Left colon (tissue), 2 donors: ENCODE data around the gene CHRNA9. TPM values are rescaled to one million over a fixed set of nuclear protein-coding genes. Genes with fewer than 3 reads are reported as not detected.
"Not testable (repeated sequence)": the region's sequence is repeated elsewhere in the genome, so short reads cannot be mapped to it uniquely, and the experiment has no call there.

Experiments used
- ATAC-seq: fragments of 200-7000 bp; cut with Tn5 transposase; one replicate; pipeline ENCODE4 v1.9.1; 2020; ENCODE audit warnings: mild to moderate bottlenecking, moderate library complexity
- DNase-seq, 2 donors: peaks; one replicate each; pipeline ENCODE4 v3.0.0-alpha.2; 2020
- intact Hi-C, 2 donors: fragments of 100-400 bp; cut with DNase I in 1 of 2; cut with micrococcal nuclease in 1 of 2; formaldehyde crosslinking; loops; one replicate each; pipeline versions ENCODE4 v1.11.2 to v1.14.0; 2022; cut with DNase I, micrococcal nuclease
- total RNA-seq, 2 donors: library from RNA; stranded (reverse); fragmentation: NEBNext Ultra II Directional; extraction: Animal tissue kit (Norgen Biotek cat#: 25700); gene quantifications; one replicate each; pipeline ENCODE4 v1.2.1, GENCODE V29; 2021
- donor health status: DM: no; HTN: no; CAD: no.
- donor health status: DM: yes; HTN: yes; CAD: no.

The CHRNA9 gene
- total RNA-seq, 2 donors from 2014 or later, result not detected

DNA sequence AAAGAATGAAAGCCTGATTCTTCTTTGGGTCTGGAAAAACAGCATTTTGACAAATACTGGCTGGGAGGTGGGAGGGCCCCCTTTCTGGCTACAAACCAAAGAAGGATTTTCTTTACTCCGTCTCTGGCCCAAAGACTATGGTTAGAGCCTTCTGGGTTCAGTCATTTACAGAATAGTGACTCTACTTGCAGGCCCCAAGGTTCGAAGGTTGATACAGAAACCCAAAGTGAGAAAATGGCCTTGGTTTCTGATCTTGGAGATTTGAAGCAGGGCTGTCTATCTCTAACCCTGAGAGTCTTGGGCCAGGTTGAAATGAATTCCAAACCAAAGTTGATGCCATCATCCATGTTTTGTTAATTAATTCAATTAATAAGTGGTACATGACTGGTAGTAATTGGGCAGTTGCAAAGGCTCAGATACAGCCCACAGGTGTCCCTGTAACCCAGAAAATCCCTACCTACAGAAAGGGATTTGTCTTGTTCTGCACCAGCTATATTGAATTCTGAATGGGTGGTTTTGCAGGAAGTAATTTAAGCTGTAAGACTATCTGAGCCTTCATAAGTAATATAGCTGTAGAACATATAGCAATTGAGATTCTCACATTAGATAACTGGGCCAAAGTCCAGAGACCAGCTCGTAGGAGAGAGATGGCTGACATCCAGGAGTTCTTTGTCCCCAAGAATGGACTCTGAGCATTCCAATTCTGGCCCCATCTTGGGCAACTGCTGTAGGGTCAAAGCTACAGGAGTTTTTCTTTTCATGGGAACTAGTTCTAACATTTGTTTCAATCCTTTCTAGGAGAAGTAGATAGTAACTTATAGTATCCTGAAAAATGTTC lies 34.5 kb downstream of the CHRNA9 start:
- intact Hi-C loops, result no loop called here
- DNase-seq (peak; percentile 47 to 77), ATAC-seq (peak; percentile 92)

GRCh38 chr4:40372651-40373050 lies 37.5 kb downstream of the CHRNA9 start:
- no peak for ATAC-seq
- intact Hi-C loops, result no loop called here
- DNase-seq, result no peak

DNA sequence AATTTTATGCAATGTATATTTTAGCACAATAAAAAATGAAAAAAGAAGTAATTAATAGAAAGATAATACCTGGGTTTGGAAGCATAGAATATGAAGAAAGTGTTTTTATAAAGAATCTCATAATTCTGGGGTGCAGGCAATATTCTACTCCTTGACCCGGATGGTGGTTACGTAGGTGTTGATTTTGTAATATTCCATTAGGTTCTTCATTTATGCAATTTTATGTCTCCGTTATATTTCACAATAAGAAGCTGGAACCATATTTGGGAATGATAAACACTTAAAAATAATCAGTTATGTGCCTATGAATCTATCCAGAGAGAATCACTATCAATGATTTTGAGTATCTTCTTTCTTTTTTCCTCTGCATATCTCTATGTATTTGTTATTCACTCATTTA lies 38.5 kb downstream of the CHRNA9 start:
- intact Hi-C loops, result no loop called here
- DNase-seq, result no peak

GRCh38 chr4:40375095-40375494 lies 40.0 kb downstream of the CHRNA9 start:
- intact Hi-C loops, result no loop called here
- ATAC-seq, result no peak
- no peak for DNase-seq

More for the DNA sequence above, 38.5 kb downstream of the CHRNA9 start:
- no peak for ATAC-seq

DNA sequence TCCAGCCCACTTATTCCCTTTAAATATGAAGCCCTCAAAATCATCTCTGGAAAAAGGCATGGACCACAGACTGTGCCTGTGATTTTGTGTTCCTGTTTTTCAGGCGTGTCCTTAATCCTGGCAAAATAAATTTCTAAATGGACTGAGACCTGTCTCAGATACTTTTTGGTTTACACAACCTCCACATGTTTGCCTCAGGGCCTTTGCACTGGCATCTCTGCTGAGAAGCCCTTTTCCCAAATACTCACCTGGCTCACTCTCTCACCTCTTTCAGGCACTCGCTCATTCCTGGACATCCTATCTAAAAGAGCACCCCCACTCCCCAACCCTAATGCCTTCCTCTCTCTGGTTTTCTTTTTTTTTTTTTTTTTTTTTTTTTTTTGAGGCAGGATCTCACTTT lies 40.5 kb downstream of the CHRNA9 start:
- intact Hi-C loops, result no loop called here
- no peak for ATAC-seq
- DNase-seq, result no peak

DNA sequence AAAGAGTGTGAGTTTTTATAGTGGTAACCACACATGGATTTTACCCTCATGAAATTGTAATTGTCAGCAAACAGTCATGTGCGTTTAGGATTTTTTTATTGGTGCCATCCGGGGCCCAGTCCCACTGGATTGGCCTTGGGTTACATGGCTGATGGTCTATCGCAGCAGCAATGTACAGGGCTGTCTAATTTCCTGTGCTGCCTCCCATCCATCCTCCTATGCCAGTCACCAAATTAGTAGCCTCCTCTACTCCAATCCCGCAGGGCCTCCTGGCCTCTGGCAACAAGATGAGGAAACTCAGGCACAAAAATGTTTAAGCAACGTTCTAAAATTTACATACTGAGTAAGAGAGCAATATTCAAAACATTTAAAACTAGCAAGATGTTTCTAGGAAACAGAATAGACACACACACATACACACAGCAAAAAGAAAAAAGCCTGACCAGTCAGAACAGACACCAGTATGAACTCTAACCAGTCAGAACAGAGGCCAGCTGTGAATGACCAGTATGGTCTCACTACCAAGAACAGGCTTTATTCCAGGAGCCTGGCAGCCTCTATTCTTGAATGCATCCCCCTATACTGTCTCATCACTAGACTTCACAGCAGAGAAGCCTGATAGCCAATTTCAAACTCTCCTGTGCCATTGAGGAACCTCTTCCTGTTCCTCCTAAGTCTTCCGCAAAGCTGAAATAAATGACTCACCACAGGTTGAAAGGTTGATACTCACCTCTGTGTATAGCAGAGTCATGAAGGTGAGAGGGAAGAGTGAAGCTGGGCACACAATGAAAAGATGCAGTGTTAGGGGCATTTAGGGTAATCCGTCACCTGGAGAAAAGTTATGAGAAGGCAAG lies 42.6 kb downstream of the CHRNA9 start:
- ATAC-seq, result peak; percentile 91
- DNase-seq, result peak in 1 of 2 donors; percentile 44
- intact Hi-C loops, result no loop called here

- ATAC-seq (no peak), DNase-seq (no peak)
- intact Hi-C loops, result no loop called here
Measured at GRCh38 chr4:40378619-40379018, 43.5 kb downstream of the CHRNA9 start.

DNA sequence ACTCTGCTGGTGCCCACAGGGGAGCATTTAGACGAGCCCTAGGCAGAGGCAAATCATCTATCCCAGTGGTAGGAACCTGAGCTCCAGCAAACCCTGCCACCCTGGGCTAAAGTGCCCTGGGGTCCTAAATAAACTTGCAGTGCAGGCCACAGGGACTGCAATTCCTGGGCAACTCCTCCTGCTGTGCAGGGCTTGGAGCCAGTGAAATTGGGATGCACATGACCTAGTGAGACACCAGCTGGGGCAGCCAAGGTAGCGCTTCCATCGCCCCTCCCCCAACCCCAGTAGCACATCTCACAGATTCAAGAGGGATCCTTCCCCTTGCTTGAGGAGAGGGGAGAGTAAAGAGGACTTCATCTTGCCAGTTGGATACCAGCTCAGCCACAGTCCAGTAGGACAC lies 44.1 kb downstream of the CHRNA9 start:
- intact Hi-C loops, result no loop called here
- DNase-seq (no peak), ATAC-seq (no peak)

DNA sequence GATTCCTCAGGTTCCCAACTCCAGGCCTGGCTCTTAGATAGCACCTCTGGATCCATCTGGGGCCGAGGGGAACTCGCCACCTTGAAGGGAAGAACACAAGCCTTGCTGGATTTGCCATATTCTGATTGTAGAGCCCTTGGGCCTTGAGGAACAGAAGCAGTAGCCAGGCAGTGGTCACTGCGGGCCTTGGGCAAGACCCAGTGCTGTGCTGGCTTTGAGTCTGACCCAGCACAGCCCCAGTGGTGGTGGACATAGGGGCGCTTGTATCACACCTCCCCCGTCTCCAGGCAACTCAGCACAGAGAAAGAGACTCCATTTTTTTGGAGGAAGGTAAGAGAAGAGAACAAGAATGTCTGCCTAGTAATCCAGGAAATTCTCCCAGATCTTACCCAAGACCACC lies 45.5 kb downstream of the CHRNA9 start:
- intact Hi-C loops, result no loop called here
- ATAC-seq (no peak), DNase-seq (no peak)

DNA sequence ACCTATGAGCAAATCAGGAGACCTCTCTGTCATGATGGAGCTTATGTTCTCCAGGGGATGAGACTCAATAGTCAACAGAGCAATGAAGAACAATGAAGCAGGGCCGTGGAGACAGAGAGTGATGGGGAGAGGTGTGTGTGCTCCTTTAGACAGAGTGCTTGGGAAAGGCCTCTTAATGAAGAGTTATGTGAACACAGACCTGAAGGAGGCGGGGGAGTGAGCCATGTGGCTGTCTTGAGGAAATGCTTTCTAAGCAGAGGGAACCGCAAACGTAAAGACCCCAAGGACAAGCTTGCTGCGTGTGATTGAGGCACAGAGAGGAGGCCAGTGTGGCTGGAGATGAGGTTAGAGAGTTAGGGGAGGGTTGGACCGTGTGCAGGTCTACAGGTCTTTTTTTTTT lies 53.1 kb downstream of the CHRNA9 start:
- intact Hi-C loops, result no loop called here
- no peak for ATAC-seq
- DNase-seq, result no peak

DNA sequence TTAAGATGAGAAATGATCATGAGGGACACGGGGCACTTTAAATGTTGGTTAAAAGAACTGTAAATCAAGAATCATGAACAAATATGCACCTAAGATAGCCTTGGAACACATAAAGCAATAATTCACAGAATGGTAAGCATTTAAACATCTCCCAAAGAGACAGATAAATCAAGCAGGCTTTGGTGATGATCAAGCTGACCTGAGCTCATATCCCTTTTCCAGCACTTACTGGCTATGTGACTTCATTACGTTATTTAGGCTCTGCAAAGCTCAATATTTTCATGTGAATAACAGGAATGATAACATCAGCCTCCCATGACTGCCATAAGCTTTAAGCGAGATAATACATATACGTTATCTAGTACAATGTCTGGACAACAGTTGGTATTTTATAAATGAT lies 54.9 kb downstream of the CHRNA9 start:
- DNase-seq (no peak), ATAC-seq (no peak)
- intact Hi-C loops, result no loop called here

- ATAC-seq, intact Hi-C loops, DNase-seq: not testable (repeated sequence)
Measured at GRCh38 chr4:40392241-40392640, 57.1 kb downstream of the CHRNA9 start.

DNA sequence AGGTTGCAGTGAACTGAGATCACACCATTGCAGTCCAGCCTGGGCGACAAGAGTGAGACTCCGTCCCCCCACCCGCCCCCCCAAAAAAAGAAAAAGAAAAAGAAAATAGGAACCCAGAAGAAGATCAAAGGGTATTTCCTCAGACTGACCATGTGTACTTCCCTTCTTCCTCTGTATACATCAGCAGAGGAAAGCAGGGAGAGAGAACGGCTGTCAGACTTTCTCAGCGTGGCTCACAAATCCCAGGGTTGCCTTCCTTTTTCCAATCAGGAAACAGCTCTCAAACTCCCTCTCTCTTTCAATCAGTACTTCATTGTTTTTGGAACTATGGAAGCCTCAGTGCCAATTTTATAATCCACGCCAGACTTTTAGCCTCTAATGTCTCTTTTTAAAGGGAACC lies 59.1 kb downstream of the CHRNA9 start:
- ATAC-seq (no peak), DNase-seq (no peak)
- intact Hi-C loops, result no loop called here

DNA sequence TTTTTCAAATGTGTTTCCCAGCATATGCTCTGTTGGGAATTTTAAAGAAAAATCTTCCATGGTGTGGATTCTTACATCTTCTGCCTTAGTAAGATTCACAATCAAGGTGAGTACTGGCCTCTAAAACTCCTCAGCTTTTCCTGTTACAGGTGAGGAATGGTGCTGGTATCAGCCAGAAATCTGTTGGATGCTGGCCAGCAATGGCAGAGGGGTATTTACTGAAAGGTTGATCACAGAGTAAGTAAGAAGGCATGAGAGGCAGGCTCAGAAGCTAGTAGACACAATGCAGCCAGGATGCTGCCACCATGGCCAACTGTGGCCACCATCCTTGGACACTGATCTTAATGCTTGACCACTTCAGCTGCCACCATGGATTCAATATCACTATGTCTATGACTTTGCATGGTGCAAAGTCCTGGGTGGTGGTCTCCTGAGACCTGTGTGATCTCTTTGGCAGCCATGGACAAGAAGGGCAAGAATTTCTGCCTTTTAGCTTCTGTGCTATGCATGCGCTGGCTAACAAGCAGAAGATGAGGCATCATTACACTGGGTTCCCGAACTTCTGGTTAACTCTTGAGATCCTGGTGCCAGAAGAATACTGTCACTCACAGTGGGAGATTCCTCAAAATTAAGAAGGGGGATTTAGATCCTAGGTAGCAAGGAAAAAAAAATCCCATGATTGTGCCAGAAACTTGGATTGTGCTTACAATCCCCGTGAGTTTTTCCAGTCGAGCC lies 60.2 kb downstream of the CHRNA9 start:
- DNase-seq (no peak), ATAC-seq (no peak)
- intact Hi-C loops, result no loop called here

DNA sequence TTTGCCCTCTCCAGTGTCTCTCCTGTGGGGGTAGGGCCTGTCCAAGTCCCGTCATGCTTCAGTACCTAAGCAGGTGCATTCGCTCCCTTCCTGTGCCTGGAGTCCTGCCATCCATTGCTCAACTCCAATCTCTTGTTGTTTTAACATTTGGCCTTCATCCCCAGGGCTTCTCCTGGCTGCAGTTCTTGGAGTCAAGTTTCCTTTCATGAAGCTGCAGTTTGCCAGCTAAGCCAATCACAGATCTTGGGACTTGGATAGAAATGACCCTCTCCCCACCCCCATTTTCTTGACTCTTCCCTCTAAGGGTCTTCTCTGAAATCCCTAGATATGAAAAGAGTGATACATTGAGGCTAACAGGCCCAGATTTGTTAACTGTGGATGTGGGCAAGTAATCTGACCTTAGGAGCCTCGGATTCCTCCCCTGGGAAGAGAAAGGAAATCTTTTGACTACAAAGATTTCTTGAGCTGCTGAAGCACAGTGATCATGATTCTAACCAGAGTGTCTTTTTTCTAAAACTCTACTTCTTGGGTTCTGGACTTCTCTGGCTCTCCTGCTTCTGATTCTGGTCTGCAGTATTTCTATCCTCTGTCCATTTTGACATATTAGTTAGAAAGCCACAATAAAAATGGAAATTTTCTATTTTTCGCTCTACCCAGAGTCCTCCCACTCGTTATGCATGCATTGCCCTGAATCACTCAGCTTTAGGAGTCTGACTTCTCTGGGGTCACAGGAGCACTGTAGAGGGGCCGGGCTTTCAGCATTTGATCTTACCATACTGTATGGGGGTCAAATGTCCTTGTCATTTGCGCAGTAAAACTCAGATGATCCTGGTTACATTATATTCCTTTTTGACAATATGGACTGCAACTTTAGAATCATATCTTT lies 61.0 kb downstream of the CHRNA9 start:
- ATAC-seq, result peak; percentile 75
- intact Hi-C loops, result no loop called here
- DNase-seq, result peak; percentile 48 to 79

DNA sequence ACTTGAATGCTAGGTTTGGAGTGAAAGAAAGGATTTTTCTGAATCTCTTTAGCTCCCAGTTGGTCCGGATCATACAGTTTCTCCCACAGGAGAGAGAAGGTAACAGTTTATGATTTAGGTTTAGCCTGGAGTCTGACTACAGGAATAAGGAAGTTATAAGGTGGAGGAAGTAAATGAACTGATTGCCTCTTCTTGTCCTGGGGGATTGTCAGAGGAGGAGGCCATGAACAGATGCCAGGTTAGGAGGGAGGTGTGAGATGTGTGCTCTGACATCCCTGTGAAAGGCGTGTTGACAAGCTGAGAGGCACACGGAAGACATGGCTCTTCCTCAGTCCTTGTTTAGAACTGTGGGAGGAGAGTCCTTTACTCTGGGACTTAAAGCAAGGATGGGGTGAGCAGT lies 64.4 kb downstream of the CHRNA9 start:
- peak; percentile 71 for ATAC-seq
- DNase-seq, result no peak
- intact Hi-C loops, result no loop called here

DNA sequence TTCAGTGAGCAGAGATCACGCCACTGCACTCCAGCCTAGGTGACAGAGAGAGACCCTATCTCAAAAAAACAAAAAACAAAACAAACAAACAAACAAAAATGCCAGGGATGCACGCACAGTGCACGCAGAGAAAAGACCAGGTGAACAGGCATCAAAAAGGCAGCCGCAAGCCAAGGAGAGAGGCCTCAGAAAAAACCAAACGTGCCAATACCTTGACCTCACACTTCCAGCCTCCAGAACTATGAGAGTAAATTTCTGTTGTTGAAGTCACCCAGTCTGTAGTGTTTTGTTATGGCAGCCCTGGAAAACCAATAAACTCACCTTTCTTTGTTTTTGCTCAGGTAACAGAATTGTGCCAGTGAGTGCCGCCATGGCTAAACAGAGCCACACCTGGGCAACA lies 66.0 kb downstream of the CHRNA9 start:
- ATAC-seq, result no peak
- no peak for DNase-seq
- intact Hi-C loops, result no loop called here

GRCh38 chr4:40401631-40402030 lies 66.5 kb downstream of the CHRNA9 start:
- ATAC-seq (no peak), DNase-seq (no peak)
- intact Hi-C loops, result no loop called here

GRCh38 chr4:40402556-40402955 lies 67.4 kb downstream of the CHRNA9 start:
- ATAC-seq, result no peak
- DNase-seq, result no peak
- intact Hi-C loops, result no loop called here
